ENCODE data around the gene CLIC5. TPM values are rescaled to one million over a fixed set of nuclear protein-coding genes. Genes with fewer than 3 reads are reported as not detected.

Gene CLIC5
- total and polyA plus RNA-seq, 2 donors (not counting 1 experiment from before 2014, with no cell fraction given): 0.96 to 0.97 TPM

DNA sequence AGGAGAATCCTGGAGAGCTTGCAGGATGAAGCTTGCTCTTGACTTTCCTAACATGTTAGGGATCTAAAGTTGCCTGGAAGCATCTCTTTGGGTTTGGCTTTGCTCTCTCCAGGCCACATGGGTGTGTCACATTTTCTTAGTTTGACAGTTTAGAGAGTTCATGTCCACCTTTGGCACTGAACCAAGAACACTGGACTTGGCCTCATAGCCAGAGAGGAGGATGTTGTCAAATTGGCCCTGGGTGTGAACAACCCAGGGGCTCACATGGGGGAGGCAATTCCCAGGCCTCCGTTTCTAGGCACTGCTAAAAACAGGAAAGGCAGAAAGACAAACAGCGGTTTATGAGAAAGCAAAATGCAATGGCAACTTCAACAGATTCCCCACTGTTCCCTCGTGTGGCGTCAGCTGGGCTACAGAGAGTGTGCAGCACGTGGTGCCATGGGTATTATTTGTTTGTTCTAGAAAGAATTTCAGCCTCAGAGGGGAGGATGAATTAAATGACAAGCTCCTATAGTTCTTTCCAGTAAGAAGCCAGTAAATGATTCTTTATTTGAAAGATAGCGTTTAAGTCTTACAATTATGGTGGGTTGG is 93.9 kb downstream of the CLIC5 start:
- Histone ChIP-seq H3K36me3 (replicated peaks in 1 of 2; ENCODE audit: control extremely low read depth in 1 of 2, control insufficient read depth in 1 of 2, extremely low read depth in 1 of 2, insufficient read depth in 2 of 2, low read length in 1 of 2) (no peaks in the 10 kb centered on the region), H3K9me3 (ENCODE audit: control extremely low read depth in 1 of 3, control insufficient read depth in 2 of 3, insufficient read depth in 1 of 3, low read length in 2 of 3) (no peaks in the 10 kb centered on the region), H3K4me1 (ENCODE audit: control insufficient read depth in 2 of 2, insufficient read depth in 2 of 2, low read length in 2 of 2) (no peaks in the 10 kb centered on the region), H3K9ac (ENCODE audit: low read length) (no peak overlapping the region), H3K4me2 (replicated peaks; ENCODE audit: low read depth, low read length, poor library complexity, severe bottlenecking) (no peak overlapping the region), H2AFZ (ENCODE audit: insufficient read depth, low read depth, low read length, poor library complexity, severe bottlenecking) (no peak overlapping the region), H3K4me3 (ENCODE audit: control extremely low read depth in 1 of 5, extremely low read depth in 1 of 5, insufficient read depth in 1 of 5, low read depth in 2 of 5, low read length in 4 of 5) (no peak overlapping the region), H4K20me1 (ENCODE audit: control insufficient read depth, insufficient read depth, low read length, poor library complexity, severe bottlenecking) (no peaks in the 10 kb centered on the region), H3K79me2 (ENCODE audit: control insufficient read depth, insufficient read depth, low read length) (no peaks in the 10 kb centered on the region), H3K27me3 (replicated peaks in 1 of 4; ENCODE audit: control extremely low read depth in 1 of 4, control insufficient read depth in 3 of 4, insufficient read depth in 4 of 4, low read length in 3 of 4) (no peaks in the 10 kb centered on the region), H3K27ac (ENCODE audit: low read length in 2 of 2) (no peak overlapping the region)
- TF ChIP-seq, protein P1, sequence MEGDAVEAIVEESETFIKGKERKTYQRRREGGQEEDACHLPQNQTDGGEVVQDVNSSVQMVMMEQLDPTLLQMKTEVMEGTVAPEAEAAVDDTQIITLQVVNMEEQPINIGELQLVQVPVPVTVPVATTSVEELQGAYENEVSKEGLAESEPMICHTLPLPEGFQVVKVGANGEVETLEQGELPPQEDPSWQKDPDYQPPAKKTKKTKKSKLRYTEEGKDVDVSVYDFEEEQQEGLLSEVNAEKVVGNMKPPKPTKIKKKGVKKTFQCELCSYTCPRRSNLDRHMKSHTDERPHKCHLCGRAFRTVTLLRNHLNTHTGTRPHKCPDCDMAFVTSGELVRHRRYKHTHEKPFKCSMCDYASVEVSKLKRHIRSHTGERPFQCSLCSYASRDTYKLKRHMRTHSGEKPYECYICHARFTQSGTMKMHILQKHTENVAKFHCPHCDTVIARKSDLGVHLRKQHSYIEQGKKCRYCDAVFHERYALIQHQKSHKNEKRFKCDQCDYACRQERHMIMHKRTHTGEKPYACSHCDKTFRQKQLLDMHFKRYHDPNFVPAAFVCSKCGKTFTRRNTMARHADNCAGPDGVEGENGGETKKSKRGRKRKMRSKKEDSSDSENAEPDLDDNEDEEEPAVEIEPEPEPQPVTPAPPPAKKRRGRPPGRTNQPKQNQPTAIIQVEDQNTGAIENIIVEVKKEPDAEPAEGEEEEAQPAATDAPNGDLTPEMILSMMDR (IDR thresholded peaks at IDR 0.05): no peak
- no peak for TF ChIP-seq EZH2 (IDR thresholded peaks at IDR 0.05; ENCODE audit: borderline replicate concordance, insufficient read depth, low read depth, low read length, poor library complexity, severe bottlenecking)
- Mint-ChIP-seq H3K9me3 (ENCODE audit: insufficient read depth) (no peaks in the 10 kb centered on the region), H3K4me3 (no peak overlapping the region), H3K27me3 (peaks cover 9% of the 10 kb centered on the region), H3K27ac (no peak overlapping the region), H3K4me1 (peaks cover 3% of the 10 kb centered on the region)
- POLR2A ChIA-PET: no interaction called here
- DNase-seq (no peak), ATAC-seq (ENCODE audit: low read depth) (no peak)
- intact Hi-C loops (cut with micrococcal nuclease): loop anchor here (5.0 kb wide), 2 partner anchors 209 to 834 kb away; no protein-coding TSS in a partner anchor
- 94% methylated on average over 2 of the region's 6 CpGs for WGBS (ENCODE audit: insufficient coverage)
- CTCF ChIA-PET: interaction anchor here (0.6 to 12.4 kb wide), 24 partner anchors 9 to 1452 kb away, joined by 3 to 334 read pairs (median 5); partner anchors contain the start of gene SUPT3H

DNA sequence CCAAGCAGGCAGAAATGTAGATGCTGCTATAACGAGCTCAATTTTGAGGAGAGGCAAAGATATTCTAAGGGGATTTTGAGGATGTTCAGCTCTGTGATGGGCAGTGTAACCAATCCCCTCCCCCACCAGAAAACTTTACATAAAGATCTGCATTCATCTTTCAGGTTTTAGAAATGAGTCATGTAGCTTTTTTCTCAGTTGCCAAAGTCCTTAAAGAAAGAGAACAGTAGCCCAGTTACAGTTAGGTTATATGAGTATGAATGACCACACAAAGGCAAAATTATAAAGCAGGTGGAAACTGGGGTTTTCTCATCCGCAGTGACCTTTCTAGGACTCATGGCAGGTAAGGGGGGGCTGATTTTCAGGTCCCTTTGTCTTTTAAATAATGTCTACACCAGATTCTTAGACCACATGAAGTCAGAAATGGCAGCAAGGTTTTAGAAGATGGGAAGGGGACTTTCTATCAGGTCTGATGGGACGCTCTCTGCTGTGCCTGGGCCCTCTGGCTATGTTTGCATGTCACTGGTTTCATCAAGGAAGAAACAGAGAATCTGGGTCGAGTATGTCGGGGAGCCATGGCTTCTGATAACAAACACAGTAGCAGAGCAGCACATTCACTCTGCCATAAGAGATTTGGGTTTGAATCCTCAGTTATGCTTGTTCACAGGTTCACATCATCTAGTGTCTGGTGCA is 94.7 kb downstream of the CLIC5 start:
- H3K4me3 Mint-ChIP-seq: no peak overlapping the region
- CTCF ChIA-PET: interaction anchor here (0.8 to 12.4 kb wide), 11 partner anchors 8 to 1451 kb away, joined by 3 to 334 read pairs (median 9); partner anchors contain the start of gene SUPT3H

More for the DNA sequence above, 94.7 kb downstream of the CLIC5 start:
- TF ChIP-seq, protein P1 (IDR thresholded peaks at IDR 0.05): no peak
- 90% methylated on average over 3 of the region's 5 CpGs for WGBS (ENCODE audit: insufficient coverage)
- peaks cover 9% of the 10 kb centered on the region for H3K27me3 Mint-ChIP-seq
- Histone ChIP-seq H3K9me3 (ENCODE audit: control extremely low read depth in 1 of 3, control insufficient read depth in 2 of 3, insufficient read depth in 1 of 3, low read length in 2 of 3) (no peaks in the 10 kb centered on the region), H4K20me1 (ENCODE audit: control insufficient read depth, insufficient read depth, low read length, poor library complexity, severe bottlenecking) (no peaks in the 10 kb centered on the region), H3K27me3 (replicated peaks in 1 of 4; ENCODE audit: control extremely low read depth in 1 of 4, control insufficient read depth in 3 of 4, insufficient read depth in 4 of 4, low read length in 3 of 4) (no peaks in the 10 kb centered on the region), H3K9ac (ENCODE audit: low read length) (no peak overlapping the region), H3K4me3 (ENCODE audit: control extremely low read depth in 1 of 5, extremely low read depth in 1 of 5, insufficient read depth in 1 of 5, low read depth in 2 of 5, low read length in 4 of 5) (no peak overlapping the region), H3K79me2 (ENCODE audit: control insufficient read depth, insufficient read depth, low read length) (no peaks in the 10 kb centered on the region), H3K4me1 (ENCODE audit: control insufficient read depth in 2 of 2, insufficient read depth in 2 of 2, low read length in 2 of 2) (no peaks in the 10 kb centered on the region), H3K4me2 (replicated peaks; ENCODE audit: low read depth, low read length, poor library complexity, severe bottlenecking) (no peak overlapping the region), H3K36me3 (replicated peaks in 1 of 2; ENCODE audit: control extremely low read depth in 1 of 2, control insufficient read depth in 1 of 2, extremely low read depth in 1 of 2, insufficient read depth in 2 of 2, low read length in 1 of 2) (no peaks in the 10 kb centered on the region), H2AFZ (ENCODE audit: insufficient read depth, low read depth, low read length, poor library complexity, severe bottlenecking) (no peak overlapping the region), H3K27ac (ENCODE audit: low read length in 2 of 2) (no peak overlapping the region)
- H3K27ac Mint-ChIP-seq: no peak overlapping the region
- no peaks in the 10 kb centered on the region for H3K9me3 Mint-ChIP-seq (ENCODE audit: insufficient read depth)
- POLR2A ChIA-PET: no interaction called here
- DNase-seq (no peak), ATAC-seq (ENCODE audit: low read depth) (no peak)
- peaks cover 3% of the 10 kb centered on the region for H3K4me1 Mint-ChIP-seq
- intact Hi-C loops (cut with micrococcal nuclease): loop anchor here (5.0 kb wide), 2 partner anchors 209 to 834 kb away; no protein-coding TSS in a partner anchor

All from B cell (primary cell).